Cardiac fibroblast (primary cell): Measurements from ENCODE around the gene TKTL1.

ENCODE experiments used
- DNase-seq, 2 donors: peaks; one replicate each; pipeline versions ENCODE4 v3.0.0 to v3.0.0-alpha.2; 2010; ENCODE audit warnings: low read depth in 2 of 2
- H3K4me3 ChIP-seq, 2 donors: replicated peaks in 1 of 2; 1 replicate in 1 of 2; 2 replicates in 1 of 2; pipeline ENCODE4 v1.5.1; 2011; ENCODE audit warnings: low read depth in 2 of 2, low read length in 2 of 2, mild to moderate bottlenecking in 2 of 2, moderate library complexity in 1 of 2
- TF ChIP-seq, protein P1 (sequence below): IDR thresholded peaks from one replicate; pipeline ENCODE4 v1.5.1; 2011; ENCODE audit warnings: low read depth, mild to moderate bottlenecking, low read length, inconsistent platforms

TKTL1 gene

DNA sequence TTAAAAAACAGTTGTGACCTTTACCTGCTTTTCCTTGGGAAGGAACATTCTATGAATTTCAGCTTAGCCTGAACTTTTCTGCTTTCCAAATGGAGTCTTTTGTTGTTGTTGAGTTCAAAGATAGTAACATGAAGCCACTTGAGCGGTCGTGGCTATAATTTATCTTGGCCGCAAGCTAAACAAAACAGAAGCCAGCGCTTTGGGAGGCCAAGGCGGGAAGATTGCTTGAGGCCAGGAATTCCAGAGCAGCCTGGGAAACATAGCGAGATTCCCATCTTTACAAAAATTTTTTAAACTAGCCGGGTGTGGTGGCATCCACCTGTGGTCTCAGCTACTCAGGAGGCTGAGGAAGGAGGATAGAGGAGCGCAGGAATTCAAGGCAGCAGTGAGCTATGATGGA, 29.9 kb downstream of the TKTL1 start:
- peak; percentile 16 to 42 for DNase-seq
- no peak overlapping the region for H3K4me3 ChIP-seq
- TF ChIP-seq, protein P1, sequence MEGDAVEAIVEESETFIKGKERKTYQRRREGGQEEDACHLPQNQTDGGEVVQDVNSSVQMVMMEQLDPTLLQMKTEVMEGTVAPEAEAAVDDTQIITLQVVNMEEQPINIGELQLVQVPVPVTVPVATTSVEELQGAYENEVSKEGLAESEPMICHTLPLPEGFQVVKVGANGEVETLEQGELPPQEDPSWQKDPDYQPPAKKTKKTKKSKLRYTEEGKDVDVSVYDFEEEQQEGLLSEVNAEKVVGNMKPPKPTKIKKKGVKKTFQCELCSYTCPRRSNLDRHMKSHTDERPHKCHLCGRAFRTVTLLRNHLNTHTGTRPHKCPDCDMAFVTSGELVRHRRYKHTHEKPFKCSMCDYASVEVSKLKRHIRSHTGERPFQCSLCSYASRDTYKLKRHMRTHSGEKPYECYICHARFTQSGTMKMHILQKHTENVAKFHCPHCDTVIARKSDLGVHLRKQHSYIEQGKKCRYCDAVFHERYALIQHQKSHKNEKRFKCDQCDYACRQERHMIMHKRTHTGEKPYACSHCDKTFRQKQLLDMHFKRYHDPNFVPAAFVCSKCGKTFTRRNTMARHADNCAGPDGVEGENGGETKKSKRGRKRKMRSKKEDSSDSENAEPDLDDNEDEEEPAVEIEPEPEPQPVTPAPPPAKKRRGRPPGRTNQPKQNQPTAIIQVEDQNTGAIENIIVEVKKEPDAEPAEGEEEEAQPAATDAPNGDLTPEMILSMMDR, result no peak

DNA sequence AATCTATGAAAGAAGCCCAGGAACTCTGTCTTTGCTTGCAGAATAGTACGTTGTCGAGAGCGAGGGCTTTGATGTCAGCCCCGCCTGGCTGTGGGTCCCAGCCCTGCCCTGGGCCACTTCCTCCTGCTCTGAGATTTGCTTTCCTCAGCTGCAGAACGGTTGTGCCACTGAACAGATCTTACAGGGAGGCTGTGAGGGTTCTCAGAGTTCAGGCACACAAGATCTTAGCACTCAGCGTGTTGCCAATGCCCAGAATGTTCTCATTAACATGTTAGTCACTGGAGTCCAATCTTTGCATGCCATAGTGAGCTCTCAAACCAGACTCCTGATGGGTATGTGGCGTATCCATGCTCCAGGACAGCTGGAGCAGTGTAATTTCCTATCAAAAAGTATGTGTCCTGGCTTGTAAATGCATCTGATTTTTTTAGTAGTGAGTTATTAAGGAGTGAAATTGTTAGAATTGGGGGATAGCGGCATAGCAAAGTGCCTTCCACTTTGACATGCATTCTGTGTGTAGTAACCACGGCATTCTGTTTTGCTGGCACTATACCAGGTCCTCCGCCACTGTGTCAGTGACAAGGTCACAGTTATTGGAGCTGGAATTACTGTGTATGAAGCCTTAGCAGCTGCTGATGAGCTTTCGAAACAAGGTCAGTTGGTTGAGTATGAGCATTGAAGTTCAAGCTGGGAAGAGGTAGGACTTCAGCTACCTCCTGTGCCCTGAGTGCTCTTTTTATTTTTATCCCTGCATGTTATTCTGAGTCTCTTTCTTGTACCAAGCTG, 31.6 kb downstream of the TKTL1 start:
- H3K4me3 ChIP-seq, result no peak overlapping the region

DNA sequence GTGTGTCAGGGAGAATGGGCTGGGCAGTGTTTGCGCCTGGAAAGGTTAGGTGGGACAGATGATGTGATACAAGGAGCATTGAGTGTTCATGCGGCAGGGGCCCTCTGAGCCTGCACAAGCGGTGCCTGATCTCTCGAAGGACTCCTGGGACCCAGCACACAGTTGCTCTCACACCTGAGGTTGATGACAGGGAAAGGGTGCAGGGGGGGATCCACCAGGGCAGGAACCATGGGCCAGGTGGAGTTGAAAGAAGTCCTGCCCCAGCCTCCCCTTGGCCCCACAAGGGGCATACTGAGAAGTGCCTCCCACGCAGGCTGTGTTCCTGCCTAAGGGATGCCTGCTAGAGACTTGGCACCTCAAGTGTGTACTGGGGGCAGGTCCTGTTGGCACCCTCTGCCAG, 33.1 kb downstream of the TKTL1 start:
- TF ChIP-seq, protein P1, result no peak
- H3K4me3 ChIP-seq, result no peak overlapping the region
- no peak for DNase-seq

More for the DNA sequence above, 31.6 kb downstream of the TKTL1 start:
- TF ChIP-seq, protein P1, result no peak
- peak; percentile 18 for DNase-seq

DNA sequence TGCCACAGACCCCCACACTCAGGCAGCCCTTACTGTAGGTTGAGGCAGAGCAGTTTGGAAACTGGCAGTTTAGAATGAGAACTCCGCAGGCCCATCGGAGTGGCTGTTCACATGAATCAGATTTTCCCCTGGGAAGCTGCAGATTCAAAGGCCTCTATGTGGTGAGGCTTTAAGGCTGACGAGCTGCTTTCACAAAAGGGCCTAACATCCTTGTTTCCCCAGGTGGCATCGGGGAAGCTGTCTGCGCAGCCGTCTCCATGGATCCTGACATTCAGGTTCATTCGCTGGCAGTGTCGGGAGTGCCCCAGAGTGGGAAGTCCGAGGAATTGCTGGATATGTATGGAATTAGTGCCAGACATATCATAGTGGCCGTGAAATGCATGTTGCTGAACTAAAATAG, 33.7 kb downstream of the TKTL1 start:
- TF ChIP-seq, protein P1, result no peak
- DNase-seq, result peak in 1 of 2 donors; percentile 25
- H3K4me3 ChIP-seq, result no peak overlapping the region

DNA sequence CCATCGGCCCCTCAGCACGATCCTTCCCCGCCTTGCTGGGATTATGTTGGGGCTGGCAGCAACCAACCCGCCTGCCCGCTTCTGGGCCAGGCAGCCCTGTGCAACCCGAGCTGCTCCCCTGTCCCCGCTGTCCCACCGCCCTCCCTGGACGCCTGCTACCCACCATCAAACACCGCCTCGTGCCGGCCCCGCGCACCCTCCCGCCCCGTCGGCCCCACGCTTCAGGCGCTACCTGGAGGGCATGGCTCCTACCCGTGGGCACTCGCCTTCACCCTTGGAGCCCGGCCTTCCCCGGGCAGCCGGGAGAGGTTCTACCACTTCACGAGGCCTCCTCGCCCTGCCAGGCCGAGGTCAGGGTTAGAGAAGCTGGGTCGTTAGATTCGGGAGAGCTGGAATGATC, 37.0 kb downstream of the TKTL1 start:
- TF ChIP-seq, protein P1, result no peak
- H3K4me3 ChIP-seq, result no peak overlapping the region
- DNase-seq, result no peak

DNA sequence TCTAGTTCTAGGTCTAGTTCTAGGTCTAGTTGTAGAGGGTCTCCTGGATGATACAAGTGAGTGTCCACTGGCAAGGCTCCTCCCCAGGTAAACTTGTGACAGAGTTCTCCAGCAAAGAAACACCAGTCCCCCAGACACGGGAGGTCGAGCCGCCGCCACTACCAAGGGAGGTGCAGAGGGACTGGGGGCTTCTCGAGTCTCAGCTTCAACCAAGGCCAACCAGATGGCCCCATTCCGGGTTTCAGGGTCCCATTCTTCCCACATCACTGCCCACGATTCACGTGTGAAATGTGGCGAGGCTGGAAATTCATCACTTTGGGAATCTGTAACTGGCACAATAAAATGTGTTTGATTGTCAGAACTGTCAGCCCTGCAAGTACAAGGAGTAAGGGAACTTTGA, 37.5 kb downstream of the TKTL1 start:
- no peak overlapping the region for H3K4me3 ChIP-seq
- DNase-seq, result no peak
- TF ChIP-seq, protein P1, result no peak
